SK-N-SH treated with all-trans-retinoic acid at 6 μM for 48 hours (cell line): ENCODE data around the gene TAOK2.

ENCODE experiments used
- ATAC-seq: fragments of 200-7000 bp; cut with Tn5 transposase; 3 replicates; pipeline ENCODE4 v1.9.1; 2020; ENCODE audit warnings: mild to moderate bottlenecking, moderate library complexity
- ARNTL ChIP-seq: fragments of 450-650 bp; formaldehyde crosslinking; IDR thresholded peaks from 2 replicates; pipeline ENCODE4 v1.5.0; 2020; ENCODE audit warnings: low read depth, mild to moderate bottlenecking, moderate library complexity, borderline replicate concordance
- BACH2 ChIP-seq: fragments of 250-450 bp; sonication (Bioruptor Pico); IDR thresholded peaks from 2 replicates; pipeline ENCODE4 v1.9.0; 2021; ENCODE audit warnings: mild to moderate bottlenecking, borderline replicate concordance
- CSDC2 ChIP-seq: fragments of 250-450 bp; sonication (Bioruptor Pico); IDR thresholded peaks from 2 replicates; pipeline ENCODE4 v1.5.0; 2020; ENCODE audit warnings: mild to moderate bottlenecking, moderate library complexity
- ESRRG ChIP-seq: fragments of 250-450 bp; sonication (Bioruptor Pico); IDR thresholded peaks from 2 replicates; pipeline ENCODE4 v1.6.1; 2021; ENCODE audit warnings: mild to moderate bottlenecking
- GLIS3 ChIP-seq: fragments of 250-450 bp; sonication (Bioruptor Pico); IDR thresholded peaks from 2 replicates; pipeline ENCODE4 v1.5.0; 2020; ENCODE audit warnings: mild to moderate bottlenecking, moderate library complexity
- ISL1 ChIP-seq: fragments of 250-450 bp; sonication (Bioruptor Pico); IDR thresholded peaks from 2 replicates; pipeline ENCODE4 v2.1.2; 2022; ENCODE audit warnings: mild to moderate bottlenecking, moderate library complexity
- OSR1 ChIP-seq: fragments of 250-450 bp; sonication (Bioruptor Pico); IDR thresholded peaks from 2 replicates; pipeline ENCODE4 v1.8.0; 2022; ENCODE audit warnings: moderate library complexity, mild to moderate bottlenecking, inconsistent platforms
- PATZ1 ChIP-seq: fragments of 250-450 bp; sonication (Bioruptor Pico); IDR thresholded peaks from 2 replicates; pipeline ENCODE4 v1.8.0; 2020; ENCODE audit warnings: mild to moderate bottlenecking, moderate library complexity, borderline replicate concordance
- PPARA ChIP-seq: fragments of 250-450 bp; sonication (Bioruptor Pico); IDR thresholded peaks from 2 replicates; pipeline ENCODE4 v1.5.0; 2020; ENCODE audit warnings: mild to moderate bottlenecking, borderline replicate concordance
- SNAI2 ChIP-seq: fragments of 250-450 bp; sonication (Bioruptor Pico); IDR thresholded peaks from 2 replicates; pipeline ENCODE4 v1.5.0; 2020; ENCODE audit warnings: mild to moderate bottlenecking, moderate library complexity
- TOX ChIP-seq: fragments of 250-450 bp; sonication (Bioruptor Pico); IDR thresholded peaks from 2 replicates; pipeline ENCODE4 v1.8.0; 2021; ENCODE audit warnings: mild to moderate bottlenecking, moderate library complexity, borderline replicate concordance
- ZC3H10 ChIP-seq: fragments of 250-450 bp; sonication (Bioruptor Pico); IDR thresholded peaks from 2 replicates; pipeline ENCODE4 v1.5.1; 2021; ENCODE audit warnings: mild to moderate bottlenecking, moderate library complexity
- ZFP3 ChIP-seq: fragments of 250-450 bp; sonication (Bioruptor Pico); IDR thresholded peaks from 2 replicates; pipeline ENCODE4 v1.5.0; 2020; ENCODE audit warnings: mild to moderate bottlenecking, moderate library complexity
- ZFP30 ChIP-seq: fragments of 450-650 bp; formaldehyde crosslinking; IDR thresholded peaks from 2 replicates; pipeline ENCODE4 v1.5.0; 2022; ENCODE audit warnings: mild to moderate bottlenecking, moderate library complexity
- ZNF565 ChIP-seq: fragments of 450-650 bp; formaldehyde crosslinking; conservative IDR thresholded peaks from 2 replicates; pipeline ENCODE4 v1.5.0; 2020; ENCODE audit warnings: low read depth, mild to moderate bottlenecking, moderate library complexity
- ZNF70 ChIP-seq: fragments of 450-650 bp; formaldehyde crosslinking; IDR thresholded peaks from 2 replicates; pipeline ENCODE4 v1.5.0; 2020; ENCODE audit warnings: mild to moderate bottlenecking, moderate library complexity
- ZNF8 ChIP-seq: fragments of 450-650 bp; formaldehyde crosslinking; IDR thresholded peaks from 2 replicates; pipeline ENCODE4 v1.5.0; 2020; ENCODE audit warnings: mild to moderate bottlenecking, moderate library complexity
- TF ChIP-seq, protein P1 (sequence below): fragments of 250-450 bp; sonication (Bioruptor Pico); IDR thresholded peaks from 2 replicates; pipeline ENCODE4 v1.8.0; 2021; ENCODE audit warnings: low read depth, mild to moderate bottlenecking, moderate library complexity, borderline replicate concordance
- TF ChIP-seq, protein P2 (sequence below): fragments of 250-450 bp; sonication (Bioruptor Pico); IDR thresholded peaks from 2 replicates; pipeline ENCODE4 v1.5.1; 2021; ENCODE audit warnings: mild to moderate bottlenecking, moderate library complexity
- TF ChIP-seq, protein P3 (sequence below): fragments of 250-450 bp; sonication (Bioruptor Pico); IDR thresholded peaks from 2 replicates; pipeline ENCODE4 v1.5.0; 2020; ENCODE audit warnings: mild to moderate bottlenecking, moderate library complexity

Gene TAOK2

DNA sequence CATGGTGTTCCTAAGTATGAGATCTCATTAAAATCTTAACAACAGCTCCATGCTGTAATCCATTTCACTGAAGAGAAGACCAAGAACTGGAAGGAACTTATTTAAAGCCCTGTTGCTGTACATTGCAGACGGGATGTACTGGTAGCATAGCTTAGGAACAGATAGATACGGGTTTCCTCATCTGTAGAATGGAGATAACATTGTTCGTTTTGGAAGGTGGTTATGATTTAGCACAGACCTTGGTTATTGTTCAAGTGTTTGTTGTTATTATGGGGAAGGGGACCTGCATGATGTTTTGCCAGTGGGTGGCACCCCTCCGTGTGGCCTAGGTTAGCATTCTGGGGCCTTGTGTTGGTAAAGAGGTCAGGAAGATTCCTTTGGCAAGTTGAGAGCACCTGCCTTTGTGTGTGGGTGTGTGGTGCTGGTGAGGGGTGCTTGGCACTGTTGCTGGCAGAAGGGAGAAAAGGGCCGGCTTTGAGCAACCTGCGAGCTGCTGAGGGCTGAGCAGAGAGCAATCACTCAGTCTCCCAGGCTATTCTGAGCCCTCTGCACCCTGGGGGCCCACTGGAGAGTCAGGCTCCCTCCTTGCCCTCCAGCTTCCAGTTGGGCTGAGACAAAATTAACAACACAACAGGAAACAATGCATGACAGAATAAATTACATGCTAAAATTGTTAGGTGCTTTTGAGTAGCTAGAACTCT is 2.3 kb downstream of the TAOK2 start:
- TF ChIP-seq OSR1 (CRISPR knock-in tag) (no peak), ISL1 (CRISPR knock-in tag) (no peak), PATZ1 (CRISPR knock-in tag) (no peak), ZNF8 (no peak), ARNTL (CRISPR knock-in tag) (no peak)
- TF ChIP-seq, protein P1, sequence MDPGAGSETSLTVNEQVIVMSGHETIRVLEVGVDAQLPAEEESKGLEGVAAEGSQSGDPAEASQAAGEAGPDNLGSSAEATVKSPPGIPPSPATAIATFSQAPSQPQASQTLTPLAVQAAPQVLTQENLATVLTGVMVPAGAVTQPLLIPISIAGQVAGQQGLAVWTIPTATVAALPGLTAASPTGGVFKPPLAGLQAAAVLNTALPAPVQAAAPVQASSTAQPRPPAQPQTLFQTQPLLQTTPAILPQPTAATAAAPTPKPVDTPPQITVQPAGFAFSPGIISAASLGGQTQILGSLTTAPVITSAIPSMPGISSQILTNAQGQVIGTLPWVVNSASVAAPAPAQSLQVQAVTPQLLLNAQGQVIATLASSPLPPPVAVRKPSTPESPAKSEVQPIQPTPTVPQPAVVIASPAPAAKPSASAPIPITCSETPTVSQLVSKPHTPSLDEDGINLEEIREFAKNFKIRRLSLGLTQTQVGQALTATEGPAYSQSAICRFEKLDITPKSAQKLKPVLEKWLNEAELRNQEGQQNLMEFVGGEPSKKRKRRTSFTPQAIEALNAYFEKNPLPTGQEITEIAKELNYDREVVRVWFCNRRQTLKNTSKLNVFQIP (CRISPR knock-in tag): no peak
- TF ChIP-seq, all 23 proteins: peak for 0
- no peak for ATAC-seq

GRCh38 chr16:29977063-29977825 is 3.6 kb downstream of the TAOK2 start:
- TF ChIP-seq ISL1 (CRISPR knock-in tag): no peak
- no peak for TF ChIP-seq ZNF70
- no peak for TF ChIP-seq CSDC2 (CRISPR knock-in tag)
- TF ChIP-seq, protein P2, sequence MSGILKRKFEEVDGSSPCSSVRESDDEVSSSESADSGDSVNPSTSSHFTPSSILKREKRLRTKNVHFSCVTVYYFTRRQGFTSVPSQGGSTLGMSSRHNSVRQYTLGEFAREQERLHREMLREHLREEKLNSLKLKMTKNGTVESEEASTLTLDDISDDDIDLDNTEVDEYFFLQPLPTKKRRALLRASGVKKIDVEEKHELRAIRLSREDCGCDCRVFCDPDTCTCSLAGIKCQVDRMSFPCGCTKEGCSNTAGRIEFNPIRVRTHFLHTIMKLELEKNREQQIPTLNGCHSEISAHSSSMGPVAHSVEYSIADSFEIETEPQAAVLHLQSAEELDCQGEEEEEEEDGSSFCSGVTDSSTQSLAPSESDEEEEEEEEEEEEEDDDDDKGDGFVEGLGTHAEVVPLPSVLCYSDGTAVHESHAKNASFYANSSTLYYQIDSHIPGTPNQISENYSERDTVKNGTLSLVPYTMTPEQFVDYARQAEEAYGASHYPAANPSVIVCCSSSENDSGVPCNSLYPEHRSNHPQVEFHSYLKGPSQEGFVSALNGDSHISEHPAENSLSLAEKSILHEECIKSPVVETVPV (CRISPR knock-in tag): no peak
- no peak for TF ChIP-seq ZNF565 (CRISPR knock-in tag)
- no peak for TF ChIP-seq BACH2 (CRISPR knock-in tag)
- no peak for TF ChIP-seq OSR1 (CRISPR knock-in tag)
- no peak for TF ChIP-seq ZC3H10
- no peak for TF ChIP-seq SNAI2 (CRISPR knock-in tag)
- no peak for TF ChIP-seq PPARA (CRISPR knock-in tag)
- TF ChIP-seq TOX (CRISPR knock-in tag): no peak
- no peak for TF ChIP-seq GLIS3 (CRISPR knock-in tag)
- TF ChIP-seq, protein P3, sequence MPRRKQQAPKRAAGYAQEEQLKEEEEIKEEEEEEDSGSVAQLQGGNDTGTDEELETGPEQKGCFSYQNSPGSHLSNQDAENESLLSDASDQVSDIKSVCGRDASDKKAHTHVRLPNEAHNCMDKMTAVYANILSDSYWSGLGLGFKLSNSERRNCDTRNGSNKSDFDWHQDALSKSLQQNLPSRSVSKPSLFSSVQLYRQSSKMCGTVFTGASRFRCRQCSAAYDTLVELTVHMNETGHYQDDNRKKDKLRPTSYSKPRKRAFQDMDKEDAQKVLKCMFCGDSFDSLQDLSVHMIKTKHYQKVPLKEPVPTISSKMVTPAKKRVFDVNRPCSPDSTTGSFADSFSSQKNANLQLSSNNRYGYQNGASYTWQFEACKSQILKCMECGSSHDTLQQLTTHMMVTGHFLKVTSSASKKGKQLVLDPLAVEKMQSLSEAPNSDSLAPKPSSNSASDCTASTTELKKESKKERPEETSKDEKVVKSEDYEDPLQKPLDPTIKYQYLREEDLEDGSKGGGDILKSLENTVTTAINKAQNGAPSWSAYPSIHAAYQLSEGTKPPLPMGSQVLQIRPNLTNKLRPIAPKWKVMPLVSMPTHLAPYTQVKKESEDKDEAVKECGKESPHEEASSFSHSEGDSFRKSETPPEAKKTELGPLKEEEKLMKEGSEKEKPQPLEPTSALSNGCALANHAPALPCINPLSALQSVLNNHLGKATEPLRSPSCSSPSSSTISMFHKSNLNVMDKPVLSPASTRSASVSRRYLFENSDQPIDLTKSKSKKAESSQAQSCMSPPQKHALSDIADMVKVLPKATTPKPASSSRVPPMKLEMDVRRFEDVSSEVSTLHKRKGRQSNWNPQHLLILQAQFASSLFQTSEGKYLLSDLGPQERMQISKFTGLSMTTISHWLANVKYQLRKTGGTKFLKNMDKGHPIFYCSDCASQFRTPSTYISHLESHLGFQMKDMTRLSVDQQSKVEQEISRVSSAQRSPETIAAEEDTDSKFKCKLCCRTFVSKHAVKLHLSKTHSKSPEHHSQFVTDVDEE (CRISPR knock-in tag): no peak
- no peak for TF ChIP-seq ESRRG (CRISPR knock-in tag)
- TF ChIP-seq ZFP3 (CRISPR knock-in tag): no peak
- no peak for TF ChIP-seq ZFP30
- no peak for ATAC-seq

DNA sequence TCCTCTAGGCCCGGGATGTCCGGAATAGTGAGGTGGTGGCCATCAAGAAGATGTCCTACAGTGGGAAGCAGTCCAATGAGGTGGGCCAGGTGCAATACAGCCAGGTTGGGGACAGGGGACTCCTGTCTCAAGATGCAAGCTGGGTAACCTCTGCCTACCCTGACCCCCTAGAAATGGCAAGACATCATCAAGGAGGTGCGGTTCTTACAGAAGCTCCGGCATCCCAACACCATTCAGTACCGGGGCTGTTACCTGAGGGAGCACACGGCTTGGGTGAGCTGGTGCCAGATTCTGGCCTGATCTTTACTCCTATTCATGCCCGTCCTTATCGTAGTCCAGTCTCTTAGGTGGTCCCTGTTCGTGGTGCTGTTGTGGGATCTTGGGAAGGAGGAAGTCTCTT is 4.4 kb downstream of the TAOK2 start:
- TF ChIP-seq GLIS3 (CRISPR knock-in tag): no peak
- TF ChIP-seq, all 23 proteins: peak for 0
- no peak for ATAC-seq
